ENCODE measurements around the gene C5orf22. TPM values are rescaled to one million over a fixed set of nuclear protein-coding genes. Genes with fewer than 3 reads are reported as not detected.

C5orf22 gene
- total and polyA plus RNA-seq, 2 of the 4 experiments (the other 2 are of a cell fraction) = 11.2 to 19.9 TPM

DNA sequence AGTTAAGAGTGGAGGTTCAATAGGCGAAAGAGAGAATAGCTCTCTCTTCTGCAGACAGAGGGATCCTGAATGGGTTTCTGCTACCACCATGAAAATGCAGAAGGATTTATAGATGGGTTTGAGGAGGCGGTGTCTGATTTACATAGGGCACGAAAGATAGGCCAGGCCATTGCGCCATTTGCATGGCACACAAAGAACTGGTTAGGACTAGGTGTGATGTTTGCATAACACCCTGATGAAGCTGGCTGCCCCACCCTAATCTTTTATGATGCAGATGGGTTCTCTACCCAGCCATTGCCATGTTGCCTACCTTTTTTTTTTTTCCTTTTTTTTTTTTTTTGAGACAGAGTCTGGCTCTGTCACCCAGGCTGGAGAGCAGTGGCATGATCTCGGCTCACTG, 55.4 kb downstream of the C5orf22 start:
- H3K56ac ChIP-seq (ENCODE audit: extremely low read depth, insufficient read depth, low read length) = no peak overlapping the region
- no peak overlapping the region for H3K4me2 ChIP-seq (ENCODE audit: low read depth, low read length)
- in situ Hi-C loops (cut with MboI; ENCODE audit: low sequenced_read_pairs) = loop anchor here (10.0 kb wide), 1 partner anchor 217 kb away; no protein-coding TSS in a partner anchor
- POLR2A ChIA-PET (ENCODE audit: unreplicated experiment) = no interaction called here
- peaks cover 2% of the 10 kb centered on the region for H3K27me3 ChIP-seq (ENCODE audit: control insufficient read depth, insufficient read depth, low read length)
- intact Hi-C loops (cut with micrococcal nuclease) = no loop called here
- H3K18ac ChIP-seq (ENCODE audit: low read depth, low read length) = no peak overlapping the region
- TF ChIP-seq, protein P1, sequence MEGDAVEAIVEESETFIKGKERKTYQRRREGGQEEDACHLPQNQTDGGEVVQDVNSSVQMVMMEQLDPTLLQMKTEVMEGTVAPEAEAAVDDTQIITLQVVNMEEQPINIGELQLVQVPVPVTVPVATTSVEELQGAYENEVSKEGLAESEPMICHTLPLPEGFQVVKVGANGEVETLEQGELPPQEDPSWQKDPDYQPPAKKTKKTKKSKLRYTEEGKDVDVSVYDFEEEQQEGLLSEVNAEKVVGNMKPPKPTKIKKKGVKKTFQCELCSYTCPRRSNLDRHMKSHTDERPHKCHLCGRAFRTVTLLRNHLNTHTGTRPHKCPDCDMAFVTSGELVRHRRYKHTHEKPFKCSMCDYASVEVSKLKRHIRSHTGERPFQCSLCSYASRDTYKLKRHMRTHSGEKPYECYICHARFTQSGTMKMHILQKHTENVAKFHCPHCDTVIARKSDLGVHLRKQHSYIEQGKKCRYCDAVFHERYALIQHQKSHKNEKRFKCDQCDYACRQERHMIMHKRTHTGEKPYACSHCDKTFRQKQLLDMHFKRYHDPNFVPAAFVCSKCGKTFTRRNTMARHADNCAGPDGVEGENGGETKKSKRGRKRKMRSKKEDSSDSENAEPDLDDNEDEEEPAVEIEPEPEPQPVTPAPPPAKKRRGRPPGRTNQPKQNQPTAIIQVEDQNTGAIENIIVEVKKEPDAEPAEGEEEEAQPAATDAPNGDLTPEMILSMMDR (conservative IDR thresholded peaks at IDR 0.05; ENCODE audit: low read depth, low read length) = no peak
- TF ChIP-seq, protein P2, sequence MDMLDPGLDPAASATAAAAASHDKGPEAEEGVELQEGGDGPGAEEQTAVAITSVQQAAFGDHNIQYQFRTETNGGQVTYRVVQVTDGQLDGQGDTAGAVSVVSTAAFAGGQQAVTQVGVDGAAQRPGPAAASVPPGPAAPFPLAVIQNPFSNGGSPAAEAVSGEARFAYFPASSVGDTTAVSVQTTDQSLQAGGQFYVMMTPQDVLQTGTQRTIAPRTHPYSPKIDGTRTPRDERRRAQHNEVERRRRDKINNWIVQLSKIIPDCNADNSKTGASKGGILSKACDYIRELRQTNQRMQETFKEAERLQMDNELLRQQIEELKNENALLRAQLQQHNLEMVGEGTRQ (IDR thresholded peaks at IDR 0.05; ENCODE audit: low read depth, low read length) = no peak
- H3K79me1 ChIP-seq (ENCODE audit: low read depth in 1 of 2, low read length in 2 of 2) = no peaks in the 10 kb centered on the region
- H3K9ac ChIP-seq (ENCODE audit: low read depth, low read length) = no peak overlapping the region
- no CpG with 5 or more reads among the region's 5 CpGs for WGBS, 2 experiments (ENCODE audit: extremely low coverage in 2 of 2, insufficient read length in 1 of 2)
- no peak overlapping the region for H3K4me3 ChIP-seq (ENCODE audit: insufficient read depth, low read depth, low read length)
- no peaks in the 10 kb centered on the region; the same call in 1 of the 2 replicates for H3K9me3 ChIP-seq (ENCODE audit: control insufficient read depth, insufficient read depth, low read length)
- no peak overlapping the region for H2BK20ac ChIP-seq (ENCODE audit: low read depth, low read length)
- no peak overlapping the region for H3K14ac ChIP-seq (replicated peaks; ENCODE audit: low read depth, low read length)
- dilution Hi-C loops (cut with HindIII; ENCODE audit: low sequenced_read_pairs, unreplicated experiment) = no loop called here
- no peak overlapping the region for H2AK5ac ChIP-seq (ENCODE audit: low read depth, low read length)
- H2BK15ac ChIP-seq (ENCODE audit: low read depth, low read length) = no peak overlapping the region
- H3K9me1 ChIP-seq (ENCODE audit: insufficient read depth, low read length) = no peaks in the 10 kb centered on the region
- CTCF ChIA-PET = interaction anchor here (1.2 kb wide), 1 partner anchor 13 kb away, joined by 4 read pairs; no protein-coding TSS in a partner anchor
- H3K4me1 ChIP-seq (ENCODE audit: control insufficient read depth, insufficient read depth, low read length) = peaks cover 2% of the 10 kb centered on the region
- BruUV-seq (replicated peaks) = no TSS peak
- H3K4ac ChIP-seq (ENCODE audit: low read depth, low read length) = no peak overlapping the region
- no peak for ATAC-seq (ENCODE audit: low read depth)
- DNase-seq = no peak
- no peak overlapping the region for H2BK120ac ChIP-seq (ENCODE audit: low read depth, low read length)
- H4K91ac ChIP-seq (ENCODE audit: insufficient read depth, low read depth, low read length) = no peak overlapping the region
- H4K5ac ChIP-seq (ENCODE audit: low read depth, low read length) = no peak overlapping the region
- H2BK5ac ChIP-seq (ENCODE audit: low read depth, low read length, poor library complexity, severe bottlenecking) = no peak overlapping the region
- no peak overlapping the region for H2AK9ac ChIP-seq (replicated peaks; ENCODE audit: low read depth, low read length, poor library complexity)
- no peak overlapping the region for H3K27ac ChIP-seq (ENCODE audit: insufficient read depth, low read length)
- H2AFZ ChIP-seq (replicated peaks; ENCODE audit: low read length, poor library complexity) = no peak overlapping the region
- H3K23ac ChIP-seq (ENCODE audit: low read depth, low read length) = no peak overlapping the region
- H4K8ac ChIP-seq (ENCODE audit: low read depth in 2 of 2, low read length in 2 of 2) = no peak overlapping the region
- H3K36me3 ChIP-seq (ENCODE audit: control insufficient read depth, insufficient read depth, low read length) = no peaks in the 10 kb centered on the region
- H4K20me1 ChIP-seq (ENCODE audit: insufficient read depth, low read length) = no peaks in the 10 kb centered on the region
